Measurements from ENCODE around the gene PTGFRN.
"Not testable (repeated sequence)": the region's sequence is repeated elsewhere in the genome, so short reads cannot be mapped to it uniquely, and the experiment has no call there.

PTGFRN gene

DNA sequence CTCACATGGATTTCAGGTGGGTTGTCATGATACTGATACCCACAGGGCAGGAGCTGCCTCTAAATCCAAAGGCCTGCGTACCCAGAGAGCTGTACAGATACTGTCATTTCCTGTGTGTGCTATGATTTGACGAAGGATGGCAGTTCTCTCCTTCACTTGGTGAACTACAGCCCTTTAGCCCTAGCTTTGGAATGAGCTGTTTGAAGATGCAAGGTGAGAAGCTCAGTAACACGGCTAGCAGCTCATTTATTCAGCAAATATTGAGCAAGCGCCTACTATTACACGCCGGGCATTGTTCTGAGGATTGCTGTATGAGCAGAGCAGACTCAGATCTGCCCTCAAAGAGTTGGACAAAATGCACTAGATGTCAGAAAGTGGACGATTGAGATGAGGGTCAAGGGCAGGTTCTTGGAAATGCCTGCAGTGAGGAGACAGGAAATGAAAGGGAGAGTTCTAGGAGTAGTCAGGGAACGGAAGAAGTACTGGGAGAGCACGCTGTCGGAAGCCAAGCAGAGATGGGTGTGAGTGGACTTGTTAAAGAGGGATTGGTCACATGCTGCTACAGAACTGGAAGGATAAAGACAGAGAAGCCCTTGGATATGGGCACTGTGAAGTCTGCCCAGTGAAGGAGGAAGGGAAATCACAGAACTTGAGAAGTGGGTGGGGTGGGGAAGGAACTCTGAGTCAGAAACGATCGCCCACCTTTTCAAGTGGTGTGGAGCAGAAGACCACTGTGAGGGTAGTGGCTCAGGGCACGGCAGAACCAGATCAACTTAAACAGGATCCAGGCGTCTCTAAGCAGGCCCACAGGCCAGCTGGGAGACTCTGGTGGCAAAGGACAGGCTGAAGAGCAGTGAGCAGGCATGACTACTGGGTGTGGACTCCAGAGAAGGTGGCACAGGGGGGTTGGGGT is 7.1 kb downstream of the PTGFRN start:
- no peak for DNase-seq (ENCODE audit: low read depth in 2 of 2)

GRCh38 chr1:116918714-116919357 is 9.1 kb downstream of the PTGFRN start:
- no peak for DNase-seq (ENCODE audit: low read depth in 2 of 2)

- no peak for DNase-seq (ENCODE audit: low read depth in 2 of 2)
Observed at GRCh38 chr1:116919802-116920201, 10.1 kb downstream of the PTGFRN start.

DNA sequence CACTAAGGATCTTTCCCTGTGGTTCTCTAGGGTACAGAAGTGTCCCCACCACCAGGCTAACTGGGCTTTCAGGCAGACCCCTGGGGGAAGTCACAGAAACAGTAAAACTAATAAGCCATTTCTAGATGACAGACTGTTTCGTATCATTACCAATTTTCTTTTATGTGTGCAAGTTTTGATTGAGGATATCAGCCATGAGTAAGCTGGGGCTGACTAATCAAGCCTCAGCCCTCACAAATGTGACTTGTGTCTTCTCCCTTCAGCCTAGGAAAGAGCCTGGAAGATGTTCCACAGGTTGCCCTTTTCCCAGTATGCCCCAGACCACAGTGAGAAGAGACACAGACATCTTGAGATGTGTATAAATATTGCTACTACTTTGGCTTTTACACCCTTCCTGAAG is 10.5 kb downstream of the PTGFRN start:
- no peak for DNase-seq (ENCODE audit: low read depth in 2 of 2)

DNA sequence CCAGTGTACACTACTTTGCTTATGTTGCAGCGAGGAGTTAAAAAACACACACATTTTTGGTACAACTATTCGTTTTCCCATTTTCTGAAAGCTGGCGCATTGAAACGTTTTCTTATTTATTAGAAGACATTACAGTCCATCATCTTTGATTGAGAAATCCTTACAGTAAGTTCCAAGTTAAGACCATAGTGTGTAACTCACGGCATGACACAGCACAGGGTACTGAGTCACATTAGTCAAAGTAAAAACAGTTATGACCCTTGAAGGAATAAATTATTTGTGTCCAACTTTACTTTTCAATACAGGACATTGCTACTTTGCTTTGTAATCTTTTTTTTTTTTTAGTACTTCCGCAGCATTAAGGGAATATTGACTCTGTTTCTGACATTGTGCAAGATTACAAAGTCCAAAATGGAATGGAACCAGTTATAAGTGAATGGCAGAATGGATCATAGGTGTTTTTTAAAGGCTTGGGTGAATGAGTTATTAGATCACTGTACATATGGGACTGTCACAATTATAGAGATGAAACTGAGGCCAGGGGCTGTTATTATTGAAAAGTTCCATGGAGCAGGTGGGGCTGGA is 11.7 kb downstream of the PTGFRN start:
- DNase-seq (ENCODE audit: low read depth in 2 of 2), result no peak

DNA sequence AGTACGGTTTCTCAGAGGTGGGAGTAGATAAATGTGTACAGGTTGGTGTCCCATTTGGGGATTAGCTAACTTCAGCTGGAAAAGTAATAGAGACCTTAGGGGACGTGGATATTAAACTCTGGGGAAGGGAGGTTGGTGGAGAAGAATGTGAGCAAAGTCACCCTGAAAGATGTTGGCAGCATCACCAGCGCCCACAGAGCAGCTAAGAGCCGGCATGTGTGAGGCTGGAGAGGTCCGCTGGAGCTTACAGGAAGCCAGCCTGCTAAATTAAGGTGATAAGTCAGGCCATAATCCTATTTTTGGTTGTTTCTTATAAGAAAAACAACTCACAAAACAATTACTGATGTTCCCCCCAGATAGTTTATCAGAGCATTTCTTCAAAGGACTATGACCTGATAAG is 12.2 kb downstream of the PTGFRN start:
- no peak for DNase-seq (ENCODE audit: low read depth in 2 of 2)

DNA sequence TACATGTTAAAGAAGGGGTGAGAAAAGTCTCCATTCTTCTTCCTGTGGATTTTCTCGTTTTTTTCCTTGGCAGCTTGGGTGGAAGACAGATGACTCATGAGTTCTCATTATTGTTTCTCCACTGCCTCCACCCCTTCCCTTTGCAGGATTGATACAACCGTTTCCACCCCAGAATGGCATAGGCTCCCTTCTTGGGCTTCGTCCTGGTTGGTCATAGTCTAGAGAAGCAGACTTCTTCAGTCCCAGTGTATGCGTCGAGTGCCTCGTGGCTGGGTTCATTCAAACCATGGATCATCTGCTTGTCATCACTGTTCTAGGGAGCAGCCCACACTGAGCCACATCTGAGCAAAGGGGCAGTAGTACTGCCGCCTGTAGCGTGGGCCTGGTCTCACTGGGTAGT is 13.7 kb downstream of the PTGFRN start:
- DNase-seq (ENCODE audit: low read depth in 2 of 2), result no peak

DNA sequence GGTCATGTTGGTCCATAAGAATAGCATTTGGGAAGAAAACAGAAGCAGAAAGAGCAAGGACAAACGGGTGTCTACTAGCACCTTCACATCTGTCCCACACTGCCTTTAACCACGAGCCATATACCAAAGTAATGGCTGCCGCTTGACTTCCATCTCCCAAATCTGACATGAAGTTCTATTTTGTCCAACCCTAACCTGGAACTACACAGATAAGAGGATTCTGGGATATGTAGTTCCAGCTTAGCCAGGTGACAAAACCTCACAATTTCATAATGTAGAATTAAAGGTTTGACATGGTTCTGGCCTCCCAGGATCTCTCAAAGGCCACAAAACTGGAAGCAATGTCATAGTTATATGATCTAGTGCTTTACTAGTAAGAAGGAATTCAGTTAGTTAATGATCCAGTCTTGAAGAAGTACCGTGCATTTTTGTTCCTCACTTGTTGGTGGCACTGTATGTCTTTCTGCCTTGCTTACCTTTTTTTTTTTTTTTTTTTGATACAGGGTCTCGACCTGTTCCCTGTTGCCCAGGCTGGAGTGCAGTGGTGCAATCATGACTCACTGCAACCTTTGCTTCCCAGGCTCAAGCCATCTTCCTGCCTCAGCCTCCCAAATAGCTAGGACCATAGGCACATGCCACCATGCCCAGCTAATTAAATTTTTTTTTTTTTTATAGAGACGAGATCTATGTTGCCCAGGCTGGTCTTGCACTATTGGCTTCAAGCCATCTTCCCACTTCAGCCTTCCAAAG is 17.5 kb downstream of the PTGFRN start:
- no peak for DNase-seq (ENCODE audit: low read depth in 2 of 2)

GRCh38 chr1:116929961-116930592 is 20.4 kb downstream of the PTGFRN start:
- no peak for DNase-seq (ENCODE audit: low read depth in 2 of 2)

DNA sequence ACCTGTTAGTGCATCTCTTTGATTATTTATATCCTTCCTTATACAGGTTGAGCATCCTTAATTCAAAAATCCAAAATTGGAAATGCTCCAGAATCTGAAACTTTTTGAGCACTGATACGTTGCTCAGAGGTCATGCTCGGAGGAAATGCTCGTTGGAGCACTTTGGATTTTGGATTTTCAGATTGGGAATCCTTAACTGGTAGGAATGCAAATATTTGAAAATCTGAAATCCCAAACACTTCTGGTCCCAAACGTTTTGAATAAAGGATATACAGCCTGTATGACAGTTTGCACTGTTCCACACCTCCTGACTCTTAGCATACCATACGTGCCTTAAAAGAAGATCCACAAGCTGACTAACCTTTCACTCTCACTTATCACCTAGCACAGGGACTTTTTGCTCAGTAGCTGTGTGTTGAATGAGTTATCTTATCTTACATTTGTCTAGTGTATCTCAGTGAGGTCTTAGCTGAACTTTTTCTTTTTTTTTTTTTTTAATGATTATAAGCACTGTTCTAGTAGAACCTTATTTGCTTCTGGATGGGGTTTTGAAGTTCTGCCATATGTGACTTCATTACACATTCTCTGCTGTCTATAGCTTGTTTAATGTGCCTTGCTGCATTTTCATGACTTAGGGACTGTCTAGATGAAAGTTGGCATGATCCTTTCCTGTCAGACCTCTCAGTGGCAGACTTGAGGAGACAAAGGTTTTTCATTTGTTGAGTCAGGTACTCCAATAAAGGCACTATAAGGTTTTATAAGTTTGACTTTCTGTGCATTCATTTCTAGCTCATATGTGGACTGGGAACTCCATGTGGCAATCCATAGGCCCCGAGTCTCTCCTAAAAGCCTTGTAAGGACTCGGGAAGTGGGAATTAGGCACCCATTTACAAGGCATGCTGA is 21.6 kb downstream of the PTGFRN start:
- no peak for DNase-seq (ENCODE audit: low read depth in 2 of 2)

- no peak for DNase-seq (ENCODE audit: low read depth in 2 of 2)
Observed at GRCh38 chr1:116933606-116934515, 24.1 kb downstream of the PTGFRN start.

DNA sequence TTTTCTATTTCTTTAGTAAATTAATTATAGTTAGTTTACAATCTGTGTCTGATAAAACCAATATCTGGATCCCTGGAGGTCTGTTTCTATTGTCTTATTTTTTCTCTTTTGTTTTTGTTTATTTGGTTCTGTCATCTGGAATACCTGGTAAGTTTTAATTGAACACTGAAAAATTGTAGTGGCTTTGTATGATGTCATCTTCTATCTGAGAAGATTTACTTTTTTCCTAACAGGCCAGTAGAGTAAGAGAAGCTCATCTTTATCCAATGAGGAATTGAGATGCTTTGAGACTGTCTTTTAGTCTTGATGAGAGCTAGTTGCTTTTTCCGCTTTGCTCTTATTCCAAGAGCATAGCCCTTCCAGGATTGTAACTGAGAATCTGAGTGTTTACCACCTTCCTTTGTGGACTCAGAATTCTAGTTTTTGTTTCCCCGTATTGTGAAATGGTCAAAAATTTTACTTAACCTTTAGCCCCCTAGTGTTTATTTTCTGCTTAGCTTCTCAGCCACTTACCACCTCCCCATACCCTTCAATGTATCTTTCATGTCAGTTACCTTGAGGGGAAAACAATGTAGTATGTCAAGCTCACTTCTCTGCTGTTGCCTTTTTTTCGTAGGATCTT is 25.0 kb downstream of the PTGFRN start:
- no peak for DNase-seq (ENCODE audit: low read depth in 2 of 2)

DNA sequence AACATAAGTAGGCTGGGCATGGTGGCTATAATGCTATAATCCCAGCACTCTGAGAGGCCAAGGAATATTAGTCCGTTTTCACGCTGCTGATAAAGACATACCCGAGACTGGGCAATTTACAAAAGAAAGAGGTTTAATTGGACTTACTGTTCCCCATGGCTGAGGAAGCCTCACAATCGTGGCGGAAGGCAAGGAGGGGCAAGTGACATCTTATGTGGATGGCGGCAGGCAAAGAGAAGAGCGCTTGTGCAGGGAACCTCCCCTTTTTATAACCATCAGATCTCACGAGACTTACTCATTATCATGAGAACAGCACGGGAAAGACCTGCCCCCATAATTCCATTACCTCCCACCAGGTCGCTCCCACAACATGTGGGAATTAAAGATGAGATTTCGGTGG is 28.5 kb downstream of the PTGFRN start:
- no peak for DNase-seq (ENCODE audit: low read depth in 2 of 2)

GRCh38 chr1:116939780-116940543 is 30.2 kb downstream of the PTGFRN start:
- DNase-seq (ENCODE audit: low read depth in 2 of 2), result not testable (repeated sequence)

DNA sequence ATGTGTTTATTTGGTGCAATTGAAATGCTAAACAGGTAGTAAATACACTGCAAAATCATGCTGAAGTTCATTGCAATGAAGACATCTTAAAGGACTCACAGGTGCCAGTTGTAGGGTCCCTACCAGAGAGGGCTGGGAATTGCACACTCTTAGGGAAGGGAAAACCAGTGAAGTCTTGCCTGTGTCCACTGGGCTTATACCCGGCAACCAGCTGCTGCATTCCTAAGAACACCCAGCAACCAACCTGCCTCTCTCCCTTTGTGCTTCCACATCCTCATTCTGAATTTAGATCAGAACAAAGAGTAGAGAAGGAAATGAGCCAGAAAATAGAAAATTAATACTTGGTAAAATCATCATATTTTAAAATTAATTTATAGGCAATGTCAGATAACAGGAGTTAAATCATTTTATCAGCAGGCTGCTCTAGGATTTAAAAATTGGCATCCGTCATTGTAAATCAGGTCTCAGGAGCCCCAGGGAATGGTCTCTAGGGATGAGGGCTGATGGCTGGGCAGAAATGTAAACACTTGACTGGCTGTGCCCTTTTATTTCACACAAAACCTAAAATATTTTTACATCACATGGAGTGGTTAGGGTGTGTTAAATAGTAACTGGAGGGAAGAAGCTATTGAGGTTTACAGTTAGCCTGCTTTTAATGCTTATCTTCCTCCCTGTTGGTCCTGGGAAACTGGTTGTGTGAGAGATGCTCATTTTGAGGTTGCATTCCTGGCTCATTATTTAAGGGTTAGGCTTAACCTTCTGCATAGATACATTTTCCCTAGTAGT is 31.3 kb downstream of the PTGFRN start:
- DNase-seq (ENCODE audit: low read depth in 2 of 2), result no peak

GRCh38 chr1:116941670-116942069 is 32.0 kb downstream of the PTGFRN start:
- DNase-seq (ENCODE audit: low read depth in 2 of 2), result no peak

DNA sequence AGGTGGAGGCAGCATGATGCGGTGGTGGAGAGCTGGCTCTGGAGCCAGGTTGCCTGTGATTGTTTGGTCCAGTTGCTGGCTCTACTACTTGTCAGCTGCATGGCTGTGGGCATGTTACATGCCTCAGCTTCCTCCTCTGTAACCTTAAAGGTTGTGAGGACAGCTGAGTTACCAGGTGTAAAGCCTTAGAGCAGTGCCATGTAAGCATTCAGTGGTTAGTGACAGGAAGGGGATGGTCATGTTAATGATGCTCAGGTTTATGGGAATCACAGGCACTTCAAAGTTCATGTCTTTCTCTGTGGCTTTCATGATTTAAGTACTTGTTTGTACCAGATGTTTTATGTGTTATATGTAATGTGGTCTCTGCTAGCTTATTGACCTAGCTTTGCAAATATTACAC is 32.6 kb downstream of the PTGFRN start:
- no peak for DNase-seq (ENCODE audit: low read depth in 2 of 2)

- no peak for DNase-seq (ENCODE audit: low read depth in 2 of 2)
Observed at GRCh38 chr1:116943438-116943837, 33.7 kb downstream of the PTGFRN start.

All from activated CD8-positive, alpha-beta memory T cell treated with anti-CD3 and anti-CD28 coated beads for 4 hours (primary cell).